ENCODE data around the gene SUN2. TPM values are rescaled to one million over a fixed set of nuclear protein-coding genes. Genes with fewer than 3 reads are reported as not detected.
A peak's percentile ranks its signal among the peaks of the same experiment; 100 is the strongest.

Gene SUN2
- total RNA-seq, 6 experiments from 2014 or later = 90.4 to 104 (median 100.0) TPM

GRCh38 chr22:38733329-38733723 lies 22.5 kb downstream of the SUN2 start:
- Mint-ChIP-seq H3K4me1 (ENCODE audit: low read depth) (peaks cover 9% of the 10 kb centered on the region; the same call in 1 of the 2 replicates), H3K9me3 (no peaks in the 10 kb centered on the region), H3K4me3 (no peak overlapping the region), H3K27ac (peak overlapping the region; percentile 51), H3K27me3 (ENCODE audit: insufficient read depth) (peaks cover 11% of the 10 kb centered on the region), H3K36me3 (ENCODE audit: low read depth) (peaks cover 14% of the 10 kb centered on the region)
- peak; percentile 82 for TF ChIP-seq CTCF (IDR thresholded peaks at IDR 0.05)
- no peak for DNase-seq

DNA sequence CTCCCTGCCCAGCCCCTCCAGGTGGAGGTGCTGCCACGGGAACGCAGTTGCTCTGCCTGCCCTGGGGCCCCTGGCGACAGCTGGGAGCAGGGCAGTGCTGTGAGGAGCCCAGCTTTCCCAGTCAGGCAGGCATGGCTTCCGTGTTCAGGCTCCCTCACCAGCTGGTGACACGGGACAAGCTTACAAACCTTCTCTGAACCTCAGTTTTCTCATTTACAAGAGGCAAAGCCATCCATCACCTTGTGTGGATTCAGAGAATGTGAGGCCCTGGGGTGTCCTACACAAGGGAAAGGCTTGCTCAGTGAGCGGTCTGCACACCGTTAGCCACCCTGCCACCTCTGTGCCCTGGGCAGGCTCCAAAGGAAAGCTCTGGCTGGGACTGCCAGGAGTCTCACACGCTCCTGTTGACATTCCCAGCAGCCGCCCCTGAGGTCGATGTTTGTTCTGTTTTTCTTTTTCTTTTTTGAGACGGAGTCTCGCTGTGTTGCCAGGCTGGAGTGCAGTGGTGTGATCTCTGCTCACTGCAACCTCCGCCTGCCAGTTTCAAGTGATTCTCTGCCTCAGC lies 23.5 kb downstream of the SUN2 start:
- peaks cover 11% of the 10 kb centered on the region for H3K27me3 Mint-ChIP-seq (ENCODE audit: insufficient read depth)
- no peak for DNase-seq
- 0 out of 2 replicates have a peak, but pooled peaks cover 4% of the 10 kb centered on the region for H3K4me1 Mint-ChIP-seq (ENCODE audit: low read depth)
- peaks cover 5% of the 10 kb centered on the region; the same call in 1 of the 2 replicates for H3K36me3 Mint-ChIP-seq (ENCODE audit: low read depth)
- no peak overlapping the region for H3K4me3 Mint-ChIP-seq
- no peak overlapping the region for H3K27ac Mint-ChIP-seq
- H3K9me3 Mint-ChIP-seq = no peaks in the 10 kb centered on the region
- TF ChIP-seq CTCF (IDR thresholded peaks at IDR 0.05) = no peak

- TF ChIP-seq CTCF (IDR thresholded peaks at IDR 0.05) = no peak
- Mint-ChIP-seq H3K27me3 (ENCODE audit: insufficient read depth) (peaks cover 11% of the 10 kb centered on the region), H3K4me1 (ENCODE audit: low read depth) (0 out of 2 replicates have a peak, but pooled peaks cover 4% of the 10 kb centered on the region), H3K9me3 (no peaks in the 10 kb centered on the region), H3K4me3 (no peak overlapping the region), H3K27ac (no peak overlapping the region), H3K36me3 (ENCODE audit: low read depth) (peaks cover 3% of the 10 kb centered on the region; the same call in 1 of the 2 replicates)
- DNase-seq = no peak
Measured at GRCh38 chr22:38731703-38732161, 24.1 kb downstream of the SUN2 start.

- no peaks in the 10 kb centered on the region for H3K9me3 Mint-ChIP-seq
- H3K4me3 Mint-ChIP-seq = no peak overlapping the region
- H3K27me3 Mint-ChIP-seq (ENCODE audit: insufficient read depth) = peaks cover 11% of the 10 kb centered on the region
- H3K27ac Mint-ChIP-seq = peak overlapping the region; percentile 0; the same call in 1 of the 2 replicates
- DNase-seq = no peak
- H3K4me1 Mint-ChIP-seq (ENCODE audit: low read depth) = 0 out of 2 replicates have a peak, but pooled peaks cover 4% of the 10 kb centered on the region
- peaks cover 7% of the 10 kb centered on the region; the same call in 1 of the 2 replicates for H3K36me3 Mint-ChIP-seq (ENCODE audit: low read depth)
- TF ChIP-seq CTCF (IDR thresholded peaks at IDR 0.05) = no peak
Measured at GRCh38 chr22:38730411-38730871, 25.4 kb downstream of the SUN2 start.

DNA sequence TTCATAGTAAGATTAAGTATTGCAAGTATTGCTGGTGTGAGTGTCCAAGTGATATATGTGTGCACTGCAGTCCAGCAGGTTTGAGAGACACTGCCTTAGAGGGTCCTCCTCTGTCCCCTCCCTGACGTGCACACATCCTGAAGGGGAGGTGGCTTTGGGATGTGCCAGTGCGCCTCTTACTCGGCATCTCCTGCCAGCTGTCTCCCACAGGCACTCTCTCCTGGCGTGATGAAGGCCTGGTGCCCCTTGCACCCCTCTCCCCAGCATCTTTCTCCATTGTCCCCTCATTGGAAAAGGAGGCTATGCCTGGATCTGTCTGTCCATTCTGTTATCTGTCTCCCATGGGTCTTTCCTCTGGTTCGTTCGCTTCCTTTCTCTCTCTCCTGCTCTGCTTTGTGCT lies 25.9 kb downstream of the SUN2 start:
- H3K36me3 Mint-ChIP-seq (ENCODE audit: low read depth) = peaks cover 12% of the 10 kb centered on the region
- peak overlapping the region; percentile 0; the same call in 1 of the 2 replicates for H3K27ac Mint-ChIP-seq
- no peak overlapping the region for H3K4me3 Mint-ChIP-seq
- peaks cover 11% of the 10 kb centered on the region for H3K27me3 Mint-ChIP-seq (ENCODE audit: insufficient read depth)
- DNase-seq = no peak
- H3K9me3 Mint-ChIP-seq = no peaks in the 10 kb centered on the region
- peaks cover 6% of the 10 kb centered on the region; the same call in 1 of the 2 replicates for H3K4me1 Mint-ChIP-seq (ENCODE audit: low read depth)
- TF ChIP-seq CTCF (IDR thresholded peaks at IDR 0.05) = no peak
